Activated CD4-positive, alpha-beta T cell treated with anti-CD3 and anti-CD28 coated beads for 4 hours (primary cell): ENCODE measurements around the gene PITPNC1.

ENCODE experiments used
- DNase-seq, 2 donors: peaks; one replicate each; pipeline ENCODE4 v3.0.0-alpha.2; 2020

Gene PITPNC1

DNA sequence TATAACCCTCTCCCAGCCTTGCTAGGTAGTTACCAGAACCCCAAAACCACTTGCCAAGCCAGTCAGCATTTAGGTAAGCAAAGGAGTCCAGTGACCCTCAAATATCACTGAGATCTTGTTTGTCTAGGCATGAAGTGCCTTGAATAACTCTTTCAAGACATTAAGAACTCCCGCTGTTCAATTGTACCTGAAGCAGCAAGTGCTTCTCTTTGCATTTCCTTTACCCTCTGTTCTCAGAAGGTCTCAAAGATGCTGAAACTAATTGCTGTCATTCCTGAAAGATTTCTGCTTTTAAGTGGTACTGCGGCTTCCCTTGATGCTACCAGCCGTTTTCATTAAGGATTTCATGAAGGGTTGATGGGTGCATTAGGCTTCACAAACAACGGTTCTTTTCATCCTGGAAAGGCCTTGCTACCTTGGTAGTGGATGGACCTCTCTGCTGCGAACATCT lies 142.7 kb downstream of the PITPNC1 start:
- no peak for DNase-seq

DNA sequence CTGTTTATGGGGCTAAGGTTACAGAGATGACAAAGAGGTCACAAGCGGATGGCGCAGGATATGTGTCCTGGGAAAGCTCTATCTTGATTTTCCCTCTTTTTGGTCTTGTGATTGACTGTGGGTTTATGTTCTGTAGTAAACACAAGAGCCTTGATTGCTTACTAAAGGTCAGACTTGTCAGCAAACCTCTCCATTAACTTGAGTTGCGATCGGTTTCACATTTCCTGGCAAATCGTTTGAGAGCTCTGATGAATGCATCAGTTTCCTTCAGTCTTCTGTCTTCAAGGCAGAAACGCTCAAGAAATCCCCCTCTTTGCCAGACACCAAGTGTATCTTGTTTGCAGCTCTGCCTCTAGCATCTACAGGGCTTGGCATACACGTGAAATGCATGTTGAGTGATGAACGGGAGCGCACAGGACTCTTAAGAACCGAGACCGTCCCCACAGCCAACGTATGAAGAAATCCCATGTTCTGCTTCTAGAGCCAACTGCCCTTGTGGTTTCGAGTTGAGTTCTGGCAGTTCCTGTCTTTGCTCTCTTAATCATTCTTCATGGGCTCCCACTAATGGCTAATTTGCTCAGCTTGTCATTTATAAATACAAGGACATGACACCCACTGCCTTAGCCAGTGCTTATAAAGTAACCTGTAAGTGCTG lies 143.3 kb downstream of the PITPNC1 start:
- no peak for DNase-seq

DNA sequence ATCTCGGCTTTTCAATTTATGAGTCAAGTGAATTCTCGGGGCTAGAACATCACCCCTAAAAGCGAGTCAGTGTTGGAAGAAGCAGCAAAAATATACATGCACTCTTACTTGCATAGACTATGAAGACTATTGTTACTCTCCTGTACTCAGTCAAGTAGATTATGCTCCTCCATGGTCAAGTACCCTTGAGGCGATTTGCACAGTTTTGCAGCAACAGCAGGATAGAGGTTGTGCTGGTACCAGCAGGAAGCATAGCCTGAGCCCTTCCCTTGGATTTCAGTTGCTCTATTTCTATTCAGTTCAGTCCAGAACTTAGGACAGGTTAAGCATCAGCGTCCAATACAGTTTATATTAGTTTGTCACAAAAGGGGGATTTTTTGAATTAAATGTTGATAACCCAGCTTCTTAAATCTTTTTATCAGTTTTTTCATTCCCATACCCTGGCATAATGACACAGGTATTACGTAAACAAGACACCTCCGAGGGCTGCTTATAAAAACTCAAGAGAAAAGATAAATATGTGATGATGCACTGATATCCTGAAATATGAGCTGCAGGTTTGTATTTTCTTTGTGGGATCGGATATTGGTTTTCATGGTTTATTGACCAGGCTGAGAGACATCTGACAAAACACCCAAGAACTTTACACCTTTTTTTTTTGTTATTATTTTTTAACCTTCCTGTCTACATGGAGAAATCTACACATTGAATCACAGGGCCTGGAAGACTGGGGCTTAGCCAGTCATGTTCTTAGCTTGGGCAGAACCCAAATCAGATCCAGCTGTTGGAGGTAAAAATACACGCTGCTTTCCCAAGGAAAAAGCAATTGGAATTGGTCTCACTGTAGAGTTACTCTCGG lies 144.1 kb downstream of the PITPNC1 start:
- no peak for DNase-seq

DNA sequence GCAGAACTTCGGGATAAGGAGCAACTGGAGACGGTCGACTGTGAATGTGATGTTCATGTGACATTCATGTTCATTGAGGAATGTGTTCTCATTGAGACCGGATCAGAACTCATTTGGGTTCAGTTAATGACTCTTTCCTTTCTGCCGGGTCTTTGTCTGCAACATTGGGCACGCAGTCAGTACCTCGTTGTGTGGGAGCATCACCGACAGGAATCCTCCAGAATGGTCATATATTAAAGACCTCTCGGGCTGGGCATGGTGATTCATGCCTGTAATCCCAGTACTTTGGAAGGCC lies 144.6 kb downstream of the PITPNC1 start:
- DNase-seq: no peak

DNA sequence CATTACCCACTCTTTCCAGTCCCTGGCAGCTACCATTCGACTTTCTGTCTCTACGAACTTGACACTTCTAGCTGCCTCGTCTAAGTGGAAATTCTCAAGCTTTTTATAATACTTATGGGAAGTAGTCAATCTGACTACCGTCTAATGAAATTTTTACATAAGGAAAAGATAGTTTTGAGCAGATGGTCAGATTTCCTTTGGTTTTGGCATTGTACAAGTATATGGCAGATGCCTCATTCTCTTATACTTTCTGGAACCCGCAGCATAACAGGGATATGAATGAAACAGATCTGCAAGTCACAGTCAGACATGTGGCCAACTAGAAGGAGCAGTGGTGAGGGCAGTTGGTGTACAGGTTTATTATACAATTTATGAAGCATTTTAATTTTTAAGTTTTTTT lies 146.0 kb downstream of the PITPNC1 start:
- DNase-seq: no peak

DNA sequence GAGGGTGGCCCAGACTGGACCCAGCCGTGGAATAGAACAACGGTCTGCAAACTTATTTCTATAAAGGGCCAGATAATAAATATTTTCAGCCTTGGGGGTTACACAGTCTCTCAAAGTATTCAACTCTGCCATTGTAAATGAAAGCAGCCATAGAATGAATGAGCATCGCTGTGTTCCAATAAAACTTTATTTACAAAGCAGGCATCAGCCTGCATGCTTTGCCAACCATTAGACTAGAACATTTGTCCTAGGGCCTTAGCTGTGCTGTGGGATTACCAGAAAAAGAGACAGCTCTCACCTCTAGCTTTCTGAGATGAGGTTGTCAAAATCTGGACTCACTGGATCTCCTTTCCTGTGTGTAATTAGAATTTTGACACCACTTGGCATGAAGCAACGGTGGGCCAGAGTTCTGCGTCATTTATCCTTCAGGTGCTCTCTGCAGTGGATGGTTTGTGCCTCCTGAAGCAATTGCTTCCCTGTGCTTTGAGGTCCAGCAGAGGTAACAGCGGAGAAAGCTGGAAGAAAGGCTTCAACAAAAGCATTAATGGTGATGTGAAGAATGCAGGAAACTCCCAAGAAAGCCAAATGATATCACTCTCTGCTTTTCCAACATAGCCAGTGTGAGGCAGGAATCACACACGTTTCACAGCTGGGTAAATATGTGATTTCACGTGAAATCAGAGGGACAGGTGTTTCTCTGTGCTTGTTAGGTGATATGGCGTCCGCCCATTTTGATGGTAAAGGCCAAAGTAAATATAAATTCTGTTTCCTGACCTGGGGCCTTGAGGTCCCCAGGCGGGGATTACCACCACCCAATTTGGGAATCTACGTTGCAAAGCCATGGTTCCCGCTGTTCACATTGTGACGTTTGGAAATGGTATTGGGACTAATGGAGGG lies 148.4 kb downstream of the PITPNC1 start:
- DNase-seq: no peak

DNA sequence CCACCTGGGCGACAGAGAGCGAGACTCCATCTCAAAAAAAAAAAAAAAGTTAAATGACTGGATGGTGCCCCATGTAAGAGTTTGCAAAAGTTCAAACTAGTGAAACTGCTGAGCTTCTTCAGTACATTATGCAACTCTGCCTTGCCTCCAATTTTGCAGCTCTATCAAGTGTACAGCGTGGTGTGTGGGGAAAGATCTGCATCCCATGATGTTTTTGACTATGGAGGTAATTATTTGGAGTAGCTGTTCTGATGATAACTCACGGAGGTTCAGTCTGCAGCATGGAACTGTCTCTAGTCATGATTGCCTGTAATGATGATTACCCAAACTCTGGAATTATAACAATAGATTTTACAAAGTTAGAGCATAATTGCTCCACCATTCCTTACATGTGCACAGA lies 149.6 kb downstream of the PITPNC1 start:
- no peak for DNase-seq

DNA sequence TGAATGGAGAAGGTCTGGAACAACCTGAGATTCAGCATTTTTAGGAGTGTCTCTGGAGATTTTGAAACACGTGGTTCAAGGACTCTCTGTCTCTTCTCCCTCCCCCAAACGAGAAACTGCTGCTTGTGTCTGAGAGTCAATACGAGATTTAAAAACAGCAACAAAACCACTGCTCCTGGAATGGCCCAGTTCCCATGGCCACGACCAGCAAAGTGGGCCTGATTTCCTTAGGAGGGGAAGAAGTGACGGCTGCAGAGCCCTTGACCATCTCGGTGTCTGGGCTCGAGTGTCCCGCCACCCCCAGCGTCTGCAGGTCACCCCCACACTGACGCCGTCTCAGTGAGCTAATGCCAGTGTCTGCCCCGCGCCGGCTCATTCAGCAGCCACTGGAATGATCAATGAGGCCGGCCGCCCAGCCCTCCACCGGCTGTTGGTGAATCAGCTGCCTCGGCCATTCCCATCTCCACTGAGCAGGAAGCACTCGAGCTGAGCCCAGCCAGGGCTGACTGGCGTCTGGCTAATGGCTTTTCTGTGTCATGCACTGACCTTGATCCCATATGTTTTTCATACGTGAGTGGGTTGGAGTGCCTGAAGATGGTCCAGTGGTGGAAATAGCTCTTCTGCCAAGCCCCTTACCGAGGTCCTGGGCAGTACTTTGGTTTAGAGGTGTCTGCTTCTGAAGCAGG lies 151.8 kb downstream of the PITPNC1 start:
- DNase-seq: no peak

DNA sequence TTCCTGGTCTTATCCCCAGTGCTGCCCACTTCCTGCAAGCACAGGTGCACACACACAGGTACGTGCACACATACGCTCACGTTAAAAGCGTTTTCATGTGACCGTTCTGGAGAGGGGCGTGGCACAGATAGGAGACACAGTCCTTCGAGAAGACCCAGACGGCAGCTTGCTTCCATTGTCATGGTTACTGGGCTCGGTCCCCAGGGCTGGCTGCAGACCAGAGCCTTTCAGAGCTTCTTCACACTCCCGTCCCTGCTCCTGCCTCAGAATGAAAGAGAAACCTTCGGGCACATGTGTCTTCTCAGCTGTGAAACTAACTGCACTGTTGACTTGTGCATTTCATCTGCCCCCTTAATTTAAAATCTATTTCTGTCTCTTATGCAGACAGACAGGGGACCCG lies 154.2 kb downstream of the PITPNC1 start:
- no peak for DNase-seq

DNA sequence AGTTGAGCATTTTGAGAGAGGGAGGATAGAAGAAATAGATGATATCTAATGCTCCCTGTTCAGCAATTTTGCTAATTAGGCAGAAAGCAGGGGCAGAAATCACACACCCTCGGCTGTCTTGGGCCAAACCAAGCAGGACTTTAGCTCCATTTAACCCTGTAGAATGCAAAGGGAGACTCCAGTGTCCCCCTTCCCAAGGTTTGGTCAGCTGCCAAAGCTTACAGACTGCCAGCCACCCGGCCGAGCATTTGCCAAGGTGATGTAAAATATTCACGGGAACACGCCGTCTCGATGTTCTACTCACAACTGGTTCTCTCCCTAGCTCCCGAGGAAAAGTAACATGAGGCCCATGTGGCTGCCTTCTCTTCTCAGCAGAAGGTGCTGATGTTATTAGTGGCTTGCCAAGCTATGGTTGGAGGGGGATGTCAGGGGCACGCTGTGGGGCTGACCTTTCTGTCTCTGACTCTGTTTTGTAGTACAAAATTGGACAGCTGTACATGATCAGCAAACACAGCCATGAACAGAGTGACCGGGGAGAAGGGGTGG lies 155.3 kb downstream of the PITPNC1 start:
- DNase-seq: no peak

DNA sequence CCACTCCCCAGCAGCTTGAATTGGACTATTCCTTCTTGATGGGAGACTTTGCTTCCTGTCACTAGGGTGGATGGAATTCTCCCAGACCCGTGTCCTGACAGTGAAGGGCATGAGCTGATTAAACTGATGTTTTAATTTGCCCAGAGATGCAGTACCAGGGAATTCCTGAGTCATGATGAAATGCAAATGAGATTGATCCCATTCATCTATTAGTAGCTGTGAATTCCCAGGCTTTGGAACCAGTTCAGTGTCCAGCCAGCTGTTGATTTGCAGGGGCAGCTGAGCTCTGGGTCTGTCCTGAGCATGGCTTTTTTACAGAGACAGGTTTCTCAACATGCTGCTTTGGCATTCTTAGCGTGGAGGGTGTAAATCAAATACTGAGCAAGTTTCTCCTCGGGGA lies 157.9 kb downstream of the PITPNC1 start:
- DNase-seq: no peak

DNA sequence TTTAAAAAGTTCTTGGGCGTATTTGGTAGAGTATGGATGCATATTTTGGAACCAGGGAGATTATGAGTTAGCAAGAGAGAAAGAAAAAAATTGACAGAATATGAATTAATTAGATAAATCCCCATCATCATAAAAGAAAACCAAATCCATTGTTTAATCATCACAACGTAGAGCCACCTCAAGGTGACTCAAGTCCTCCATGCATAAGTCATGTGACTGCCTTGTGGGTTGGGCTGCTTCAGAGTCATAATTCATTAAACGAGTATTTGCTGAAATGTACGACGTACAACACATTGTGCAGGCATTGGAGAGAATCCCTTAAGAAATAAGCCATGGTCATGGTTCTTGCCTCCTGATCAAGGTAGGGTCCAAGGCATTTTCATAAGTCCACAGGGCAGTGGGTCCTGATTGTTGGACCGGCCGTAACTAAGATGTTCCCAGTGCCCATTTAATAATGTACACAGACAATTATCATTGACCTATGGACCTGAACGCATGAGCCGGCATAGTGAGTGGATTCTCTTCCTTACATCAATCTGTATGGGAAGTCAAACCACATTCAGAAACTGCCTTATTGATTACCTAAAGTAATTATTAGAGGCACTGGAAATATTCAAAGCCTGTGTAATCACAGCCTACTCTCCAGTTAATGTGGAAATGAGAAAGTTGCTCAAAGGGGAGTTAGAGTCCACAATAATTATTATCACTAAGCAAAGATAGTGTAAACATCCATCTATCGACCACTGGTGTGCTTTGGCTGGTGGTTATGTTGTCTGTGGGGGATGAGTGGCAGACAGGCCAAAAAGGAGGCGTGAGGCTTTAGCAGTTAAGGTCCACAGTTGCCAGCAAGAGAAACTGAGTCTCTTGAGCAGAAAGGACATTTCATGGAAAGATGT lies 165.4 kb downstream of the PITPNC1 start:
- no peak for DNase-seq

DNA sequence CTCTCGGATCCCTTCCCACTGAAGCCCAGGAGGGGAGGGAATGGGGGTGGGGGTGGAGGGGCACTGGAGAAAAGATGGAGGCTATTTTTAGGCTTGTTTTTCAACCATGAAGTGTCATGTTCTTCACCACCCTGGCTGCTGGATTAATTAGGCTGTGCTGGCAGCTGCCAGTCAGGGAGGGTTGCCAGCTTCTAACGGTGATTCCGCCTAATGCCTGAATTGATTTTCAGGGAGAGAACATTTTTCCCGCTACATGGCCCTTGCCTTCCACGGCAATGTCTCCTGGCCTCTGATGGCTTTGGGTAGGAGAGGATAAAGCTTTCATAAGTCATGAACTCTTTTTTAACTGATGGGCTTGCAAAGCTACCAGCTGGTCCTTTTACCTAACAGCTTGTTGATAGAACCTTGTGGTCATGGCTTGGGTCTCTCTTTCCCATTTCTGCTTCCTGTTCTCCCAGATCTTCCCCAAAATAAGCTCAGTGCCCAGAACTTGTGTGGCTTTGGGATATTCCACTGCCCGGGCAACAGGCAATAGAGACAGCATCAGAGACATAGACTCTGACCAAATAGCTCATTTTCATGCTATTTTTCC lies 167.4 kb downstream of the PITPNC1 start:
- no peak for DNase-seq

DNA sequence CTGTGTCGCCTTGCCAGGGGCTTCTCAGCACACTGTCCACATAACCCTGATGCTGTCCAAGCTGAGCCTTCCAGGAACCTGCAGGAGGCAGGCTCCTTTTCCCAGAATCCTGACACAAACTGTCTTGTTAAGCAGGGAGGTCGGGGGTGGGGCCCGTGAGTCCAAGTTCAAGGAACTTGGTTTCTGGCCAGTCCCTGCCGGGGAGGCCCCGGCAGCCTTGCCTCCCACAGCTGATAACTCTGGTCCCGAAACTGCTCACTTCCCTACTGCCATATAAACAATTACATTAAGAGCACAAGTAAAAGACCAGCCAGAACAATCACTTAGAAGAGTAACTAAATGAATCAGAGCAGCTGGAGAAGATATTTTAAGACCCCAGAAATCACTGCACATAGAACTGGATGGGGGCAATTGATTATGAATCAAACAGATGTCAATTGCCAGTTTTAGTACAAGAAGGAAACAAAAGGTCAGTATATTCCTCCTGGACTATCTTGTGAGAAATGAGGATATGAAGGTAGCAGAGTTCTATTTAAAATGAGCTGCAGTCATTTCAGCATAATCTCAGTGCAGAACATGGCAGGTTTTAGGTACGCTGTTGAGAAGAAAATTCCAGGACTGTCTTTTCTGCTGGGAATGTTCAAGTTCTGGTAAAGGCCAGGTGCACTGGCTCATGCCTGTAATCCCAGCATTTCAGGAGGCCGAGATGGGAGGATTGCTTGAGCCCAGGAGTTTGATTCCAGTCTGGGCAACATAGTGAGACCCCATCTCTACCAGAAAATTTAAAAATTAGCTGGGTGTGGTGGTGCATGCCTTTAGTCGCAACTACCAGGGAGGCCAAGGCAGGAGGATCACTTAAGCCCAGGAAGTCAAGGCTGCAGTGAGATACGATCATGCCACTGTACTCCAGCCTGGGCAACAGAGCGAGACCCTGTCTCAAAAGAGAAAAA lies 169.8 kb downstream of the PITPNC1 start:
- DNase-seq: no peak

DNA sequence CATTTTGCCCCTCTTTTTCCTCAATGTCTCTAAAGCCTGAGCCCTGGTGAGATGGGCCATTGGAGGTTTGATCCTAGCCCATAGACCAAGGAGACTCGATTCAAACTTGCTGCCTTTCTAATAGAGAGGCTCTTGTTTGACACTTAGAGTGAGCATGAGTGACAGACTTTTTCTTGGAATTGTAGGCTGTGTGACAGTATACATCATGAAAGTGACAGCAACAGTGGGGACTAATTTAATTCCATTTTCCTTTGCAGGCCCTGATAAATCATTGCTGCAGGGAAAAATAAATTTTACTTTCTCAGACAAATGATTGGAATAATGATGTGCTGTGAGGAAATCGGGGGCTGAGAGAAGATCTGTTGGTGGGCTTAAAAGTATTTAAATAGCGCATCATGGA lies 171.6 kb downstream of the PITPNC1 start:
- no peak for DNase-seq

DNA sequence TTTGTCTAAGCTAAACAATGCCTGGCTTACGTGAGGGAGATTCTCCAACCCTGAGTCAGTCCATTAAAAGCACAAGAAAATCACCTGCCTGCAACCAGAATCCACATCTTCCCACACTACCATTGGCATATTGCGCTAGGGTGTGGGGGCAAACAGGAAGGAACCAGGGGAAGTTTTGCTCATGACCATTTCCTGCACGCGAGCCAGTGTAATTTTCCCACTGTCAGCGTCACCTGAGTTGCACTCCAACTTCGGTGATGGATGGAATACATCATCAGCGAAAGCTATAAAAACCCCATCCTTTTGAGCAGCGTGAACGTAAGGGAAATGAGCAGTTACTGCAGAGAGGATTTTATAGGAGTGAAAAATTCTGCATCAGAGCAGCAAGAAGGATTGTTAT lies 172.7 kb downstream of the PITPNC1 start:
- no peak for DNase-seq

DNA sequence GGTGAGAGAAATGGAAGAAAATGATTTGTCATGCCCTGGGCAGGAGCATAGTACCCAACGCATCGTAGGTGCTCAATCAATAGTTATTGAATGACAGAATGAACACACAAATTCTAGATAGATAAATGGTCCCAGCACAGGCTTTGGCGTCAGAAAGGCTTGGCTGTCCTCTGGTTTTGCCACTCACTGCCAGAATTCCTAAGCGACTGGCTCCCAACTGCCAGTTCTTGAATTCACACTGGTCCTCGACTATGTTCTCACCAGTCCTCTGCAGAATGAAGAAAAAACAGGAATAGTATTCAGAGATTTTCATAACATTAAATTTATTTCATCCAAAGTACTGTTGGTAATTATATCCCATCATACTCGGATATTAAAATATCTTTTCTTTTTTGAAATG lies 177.6 kb downstream of the PITPNC1 start:
- no peak for DNase-seq

DNA sequence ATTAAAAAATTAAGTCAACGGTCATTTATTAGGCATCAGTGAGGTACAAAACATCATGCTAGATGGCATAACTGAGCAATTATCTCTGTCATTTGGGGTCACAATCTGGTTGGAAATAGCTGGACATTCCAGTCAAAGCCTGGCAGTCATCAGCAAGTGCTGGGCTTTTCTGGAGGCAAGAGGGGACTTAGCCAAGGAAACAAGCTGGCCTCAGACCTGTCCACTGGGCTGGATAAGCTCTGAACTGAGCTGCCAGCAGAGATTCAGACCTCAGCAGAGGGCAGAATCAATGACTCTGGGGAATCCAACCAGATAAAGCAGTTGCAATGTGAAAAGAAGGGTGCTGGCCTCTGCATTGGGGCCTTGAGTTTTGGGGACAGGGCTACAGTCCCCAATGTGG lies 178.8 kb downstream of the PITPNC1 start:
- no peak for DNase-seq

DNA sequence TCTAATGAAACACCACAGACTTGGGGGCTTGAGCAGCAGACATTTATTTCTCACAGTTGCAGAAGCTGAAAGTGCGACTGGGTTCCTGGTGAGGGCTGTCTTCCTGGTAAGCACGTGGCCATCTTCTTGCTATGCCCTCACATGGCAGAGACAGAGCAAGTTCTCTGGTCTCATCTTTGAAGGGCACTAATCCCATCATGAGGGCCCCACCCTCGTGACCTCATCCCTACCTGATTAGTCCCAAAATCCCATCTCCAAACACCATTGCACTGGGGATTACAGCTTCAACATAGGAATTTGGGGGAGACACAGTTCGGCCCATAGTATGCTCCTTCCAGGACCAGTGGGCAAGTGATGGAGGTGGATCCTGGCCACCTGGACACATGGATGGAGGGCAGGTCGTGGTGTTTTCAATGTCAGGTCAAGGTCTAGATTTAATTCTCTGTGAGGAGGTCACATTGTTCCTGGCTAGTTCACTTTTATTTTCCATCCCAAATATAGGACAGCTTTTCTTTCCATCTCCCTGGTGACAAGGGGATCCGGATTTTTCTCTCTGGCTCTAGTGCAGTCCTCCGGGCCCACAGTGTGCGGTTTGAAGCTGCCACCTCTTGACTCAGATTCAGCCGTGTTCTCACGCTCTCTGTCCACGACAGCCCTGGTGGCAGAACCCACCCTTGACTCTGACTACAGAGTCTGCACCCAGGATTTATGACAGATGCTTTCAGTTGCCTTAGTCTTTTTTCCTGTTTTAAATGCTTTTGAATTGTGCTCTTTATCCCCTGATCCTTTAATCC lies 180.2 kb downstream of the PITPNC1 start:
- DNase-seq: no peak
